Sigmoid colon (tissue), 4 donors: ENCODE data around the gene ADGRV1.

ENCODE experiments used
- EP300 ChIP-seq, 4 donors: sonication (generic); formaldehyde crosslinking; IDR thresholded peaks; one replicate each; pipeline ENCODE4 v1.6.1; 2017; ENCODE audit warnings: antibody characterized with exemption in 4 of 4
- POLR2A ChIP-seq, 2 donors: fragments of 450-650 bp; IDR thresholded peaks; one replicate each; pipeline ENCODE4 v1.6.1; 2016; ENCODE audit warnings: antibody characterized with exemption in 2 of 2, mild to moderate bottlenecking in 2 of 2, moderate library complexity in 2 of 2
- POLR2AphosphoS5 ChIP-seq, 4 donors: sonication (generic); formaldehyde crosslinking; IDR thresholded peaks; one replicate each; pipeline ENCODE4 v1.6.1; 2017; ENCODE audit warnings: antibody characterized with exemption in 4 of 4
- TF ChIP-seq, protein P1 (sequence below), 4 experiments: fragments of 450-650 bp in 3 of 4; fragments of 200-600 bp in 1 of 4; IDR thresholded peaks; one replicate each; pipeline ENCODE4 v1.5.1; 2016 to 2019; ENCODE audit warnings: antibody characterized with exemption in 4 of 4, mild to moderate bottlenecking in 3 of 4, moderate library complexity in 2 of 4

- TF ChIP-seq EP300 (IDR thresholded peaks at IDR 0.05): no peak
- TF ChIP-seq, protein P1, sequence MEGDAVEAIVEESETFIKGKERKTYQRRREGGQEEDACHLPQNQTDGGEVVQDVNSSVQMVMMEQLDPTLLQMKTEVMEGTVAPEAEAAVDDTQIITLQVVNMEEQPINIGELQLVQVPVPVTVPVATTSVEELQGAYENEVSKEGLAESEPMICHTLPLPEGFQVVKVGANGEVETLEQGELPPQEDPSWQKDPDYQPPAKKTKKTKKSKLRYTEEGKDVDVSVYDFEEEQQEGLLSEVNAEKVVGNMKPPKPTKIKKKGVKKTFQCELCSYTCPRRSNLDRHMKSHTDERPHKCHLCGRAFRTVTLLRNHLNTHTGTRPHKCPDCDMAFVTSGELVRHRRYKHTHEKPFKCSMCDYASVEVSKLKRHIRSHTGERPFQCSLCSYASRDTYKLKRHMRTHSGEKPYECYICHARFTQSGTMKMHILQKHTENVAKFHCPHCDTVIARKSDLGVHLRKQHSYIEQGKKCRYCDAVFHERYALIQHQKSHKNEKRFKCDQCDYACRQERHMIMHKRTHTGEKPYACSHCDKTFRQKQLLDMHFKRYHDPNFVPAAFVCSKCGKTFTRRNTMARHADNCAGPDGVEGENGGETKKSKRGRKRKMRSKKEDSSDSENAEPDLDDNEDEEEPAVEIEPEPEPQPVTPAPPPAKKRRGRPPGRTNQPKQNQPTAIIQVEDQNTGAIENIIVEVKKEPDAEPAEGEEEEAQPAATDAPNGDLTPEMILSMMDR (IDR thresholded peaks at IDR 0.05): no peak
- no peak for TF ChIP-seq POLR2AphosphoS5 (IDR thresholded peaks at IDR 0.05)
- TF ChIP-seq POLR2A (IDR thresholded peaks at IDR 0.05): no peak
Measured at GRCh38 chr5:91137647-91138046, 579.0 kb downstream of the ADGRV1 start.
